NCI-H2081 treated with DMSO at 0.1 percent for 48 hours (cell line): ENCODE measurements around the gene ACOT12.
A peak's percentile ranks its signal among the peaks of the same experiment; 100 is the strongest.
"Not testable (repeated sequence)": the region's sequence is repeated elsewhere in the genome, so short reads cannot be mapped to it uniquely, and the experiment has no call there.

Experiments
- DNase-seq: peaks from one replicate; lab custom pipeline; 2025; lab: John Stamatoyannopoulos, UW

Gene ACOT12

GRCh38 chr5:81338213-81338612 is 55.7 kb downstream of the ACOT12 start:
- DNase-seq: not testable (repeated sequence)

DNA sequence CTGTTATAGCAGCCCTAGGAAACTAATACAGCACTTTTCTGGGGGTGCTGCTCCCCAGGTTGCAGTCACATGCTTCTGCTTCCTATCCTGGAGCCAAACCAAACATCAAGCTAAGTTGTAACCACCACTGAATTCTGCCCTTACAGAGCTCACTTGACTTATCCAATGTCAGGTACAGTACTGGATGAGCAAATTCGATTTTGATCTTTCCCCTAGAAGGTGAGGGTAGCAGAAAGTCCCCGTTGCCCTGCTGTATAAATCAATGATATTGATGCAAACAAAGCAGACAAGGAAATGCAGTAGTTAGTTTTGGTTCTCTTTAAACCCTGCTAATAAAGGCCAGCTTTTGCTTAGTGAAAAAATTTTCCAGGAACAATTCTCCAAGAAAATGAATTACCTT is 56.1 kb downstream of the ACOT12 start:
- DNase-seq: no peak

DNA sequence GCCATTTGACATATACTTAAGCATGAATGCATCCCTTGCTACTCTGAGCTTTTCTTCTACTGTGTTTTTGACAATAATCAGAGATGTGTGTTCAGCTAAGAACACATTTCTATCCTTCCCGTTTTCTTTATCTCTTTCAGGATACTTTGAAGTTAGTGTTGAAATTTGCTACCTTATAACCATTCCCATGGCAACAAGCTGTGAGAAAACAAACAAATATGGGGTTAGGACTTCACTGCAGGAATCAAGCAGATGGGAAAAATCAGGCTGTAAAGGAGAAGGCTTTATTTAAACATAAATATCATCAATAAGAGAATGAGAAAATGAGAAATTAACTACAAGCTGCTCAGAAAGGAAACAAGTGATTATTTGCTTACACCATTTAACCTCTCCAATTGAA is 57.4 kb downstream of the ACOT12 start:
- no peak for DNase-seq

GRCh38 chr5:81335946-81336345 is 58.0 kb downstream of the ACOT12 start:
- no peak for DNase-seq

GRCh38 chr5:81334304-81335061 is 59.5 kb downstream of the ACOT12 start:
- DNase-seq: no peak

DNA sequence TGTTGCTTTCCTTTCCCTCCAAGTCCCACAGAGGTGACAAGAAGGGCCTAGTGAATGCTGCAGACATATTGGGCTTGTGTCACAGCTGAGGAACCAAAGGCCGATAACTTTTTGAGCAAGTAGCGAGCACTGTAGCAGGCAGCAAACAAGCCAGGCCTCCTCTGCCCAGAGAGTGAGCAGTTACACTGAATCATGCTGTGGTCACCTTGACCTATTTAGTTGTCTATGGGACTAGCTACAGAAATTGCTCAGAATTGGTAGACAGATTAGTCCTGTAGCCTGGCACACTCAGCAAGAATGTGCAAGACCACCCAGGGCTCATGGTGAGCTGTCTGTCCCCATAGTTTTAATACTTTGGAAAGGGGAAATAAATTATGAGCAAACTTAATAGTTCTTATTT is 67.4 kb downstream of the ACOT12 start:
- DNase-seq: no peak

GRCh38 chr5:81317536-81317935 is 76.4 kb downstream of the ACOT12 start:
- DNase-seq: no peak

GRCh38 chr5:81316571-81316970 is 77.4 kb downstream of the ACOT12 start:
- no peak for DNase-seq

GRCh38 chr5:81315830-81316229 is 78.1 kb downstream of the ACOT12 start:
- DNase-seq: no peak

- DNase-seq: no peak
These were observed 78.6 kb downstream of the ACOT12 start for GRCh38 chr5:81315336-81315735.

GRCh38 chr5:81314581-81314980 is 79.4 kb downstream of the ACOT12 start:
- no peak for DNase-seq

DNA sequence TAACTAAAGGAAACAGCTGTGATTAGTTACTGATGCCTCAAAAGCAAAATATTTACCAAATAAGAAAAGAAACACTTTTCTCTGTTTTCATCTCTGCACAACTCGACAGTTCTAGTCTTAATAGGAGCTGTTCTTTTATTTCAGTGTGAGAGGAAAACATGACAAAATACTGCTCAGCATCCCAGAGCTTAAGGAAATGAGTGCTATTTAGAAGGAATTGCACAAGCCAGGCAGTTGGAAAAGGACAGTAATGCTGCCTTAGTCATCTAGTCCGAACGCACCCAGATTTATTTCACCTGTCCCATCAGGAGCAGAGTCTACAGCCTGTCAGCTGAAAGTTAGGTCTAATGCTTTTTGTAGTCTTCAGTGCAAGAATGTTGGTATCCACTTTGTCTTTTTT is 80.2 kb downstream of the ACOT12 start:
- no peak for DNase-seq

GRCh38 chr5:81313278-81313677 is 80.7 kb downstream of the ACOT12 start:
- DNase-seq: no peak

DNA sequence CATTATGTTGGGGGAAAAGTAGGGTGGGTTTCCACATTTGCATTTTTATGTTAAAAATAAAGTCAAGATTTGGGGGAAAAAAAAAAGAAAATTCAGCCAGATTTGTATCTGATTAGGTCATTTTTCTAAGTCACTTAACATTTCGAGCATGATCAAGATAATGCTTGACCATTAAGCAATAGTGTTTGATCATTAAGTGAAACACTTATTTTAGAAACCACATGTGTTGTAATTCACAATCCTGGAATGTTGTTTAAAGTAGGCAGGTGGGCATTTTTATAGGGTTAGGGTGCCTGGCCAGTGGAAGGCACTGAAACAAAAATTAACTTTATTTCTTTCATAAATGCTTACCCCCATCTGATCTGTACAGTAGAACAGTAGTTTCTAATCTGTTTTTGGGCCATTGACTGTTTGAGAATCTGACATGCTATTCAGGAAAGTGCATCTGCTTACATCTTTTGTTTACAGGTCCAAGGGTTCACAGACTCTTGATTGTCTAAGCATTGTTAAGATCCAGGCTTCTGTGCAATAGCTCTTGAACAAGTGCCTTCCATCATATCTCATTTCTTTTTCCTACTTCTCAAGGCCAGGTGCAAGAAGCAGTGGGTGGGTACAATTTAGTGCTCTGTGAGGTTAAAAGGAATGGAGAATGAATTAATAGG is 83.4 kb downstream of the ACOT12 start:
- no peak for DNase-seq

- DNase-seq: no peak
These were observed 85.1 kb downstream of the ACOT12 start for GRCh38 chr5:81308836-81309235.

GRCh38 chr5:81305785-81306184 is 88.1 kb downstream of the ACOT12 start:
- DNase-seq: no peak

- DNase-seq: no peak
These were observed 90.4 kb downstream of the ACOT12 start for GRCh38 chr5:81303563-81303962.

GRCh38 chr5:81302596-81302995 is 91.3 kb downstream of the ACOT12 start:
- DNase-seq: no peak

DNA sequence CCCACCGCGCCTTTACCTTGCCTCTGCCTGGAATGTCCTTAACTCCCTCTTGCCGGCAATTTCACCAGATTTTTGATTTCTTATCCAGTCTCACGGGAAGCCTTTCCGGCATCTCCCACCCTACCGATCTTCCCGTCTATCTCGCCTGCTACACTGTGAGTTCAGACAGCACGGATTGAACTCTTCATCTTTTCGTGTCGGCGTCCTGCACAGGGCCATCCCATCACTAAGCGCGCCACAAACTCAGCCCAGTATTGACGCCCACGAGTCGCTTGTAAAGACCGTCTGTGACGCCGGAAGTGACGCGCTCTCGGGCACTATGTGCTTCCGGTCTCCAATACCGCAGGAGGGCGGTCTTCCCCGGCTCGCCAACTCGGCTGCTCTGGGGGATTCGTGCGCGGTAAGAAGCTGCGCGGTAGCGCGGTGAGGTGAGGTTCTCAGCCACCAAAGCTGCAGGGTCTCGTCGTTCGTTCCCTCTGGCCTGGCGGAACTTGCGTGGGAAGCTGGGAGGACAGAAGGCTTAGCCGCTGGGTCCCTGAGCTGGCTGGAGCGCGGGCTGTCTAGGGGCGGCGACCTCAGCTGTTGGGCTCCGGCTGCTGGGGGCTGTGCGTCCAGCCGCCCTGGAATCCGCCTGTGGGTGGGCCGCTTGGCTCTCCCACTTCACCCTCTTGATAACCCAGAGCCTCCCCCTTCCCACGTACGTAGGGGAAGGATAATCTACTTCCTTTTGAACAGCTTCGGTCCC is 92.5 kb downstream of the ACOT12 start, which contains the start of gene ZCCHC9:
Gene ZCCHC9, plus strand, starts transcription at position 317 of the 745 bp plus-strand sequence. CDS start 3,171 bp downstream, outside the sequence.
- peak; percentile 54 for DNase-seq

DNA sequence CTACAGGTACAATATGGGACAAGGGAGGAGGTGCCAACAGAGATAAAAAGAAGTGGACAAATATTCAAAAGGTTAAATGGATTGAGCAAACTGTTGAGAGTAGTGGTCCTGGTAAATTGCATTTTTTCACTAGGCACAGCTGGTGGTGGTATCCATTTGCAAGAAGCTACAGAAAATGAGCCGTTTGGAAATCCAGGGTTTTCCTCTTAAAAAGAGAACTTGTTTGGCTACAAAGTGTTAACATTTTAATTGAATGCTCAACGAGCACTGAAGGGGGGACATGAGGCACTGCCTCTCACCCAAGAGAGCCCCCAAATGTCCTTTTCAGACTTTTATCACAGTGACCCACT is 93.0 kb downstream of the ACOT12 start:
- no peak for DNase-seq

DNA sequence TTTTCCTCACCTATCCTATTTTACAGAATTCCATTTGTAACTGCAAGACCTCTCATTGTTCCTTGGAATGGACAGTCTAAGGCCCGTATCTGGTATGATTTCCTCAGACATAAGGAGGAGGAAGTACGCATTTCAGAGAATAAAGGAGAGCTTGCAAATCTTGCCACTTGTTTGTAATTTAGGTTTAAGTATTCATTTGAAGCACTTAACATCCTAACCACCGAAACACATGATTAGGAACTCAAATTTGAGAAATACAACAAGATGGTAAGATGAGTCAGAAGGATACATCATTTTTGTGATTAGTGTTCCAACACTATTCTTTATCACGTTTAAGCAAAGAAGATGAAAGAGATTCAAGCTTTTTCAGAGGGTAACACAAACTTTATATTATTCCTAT is 96.4 kb downstream of the ACOT12 start:
- DNase-seq: no peak

GRCh38 chr5:81294021-81294420 is 99.9 kb downstream of the ACOT12 start:
- DNase-seq: not testable (repeated sequence)

- no peak for DNase-seq
These were observed 101.8 kb downstream of the ACOT12 start for GRCh38 chr5:81292130-81292529.
